ENCODE data around the gene RELL2. TPM values are rescaled to one million over a fixed set of nuclear protein-coding genes. Genes with fewer than 3 reads are reported as not detected.

The RELL2 gene
- total and polyA plus RNA-seq, 2 experiments from 2014 or later: 2.1 to 2.8 TPM

- peaks cover 11% of the 10 kb centered on the region for H3K4me1 ChIP-seq (ENCODE audit: insufficient read depth)
- TF ChIP-seq EZH2phosphoT487 (IDR thresholded peaks at IDR 0.05; ENCODE audit: insufficient read depth, low read depth): no peak
- no peak for TF ChIP-seq EZH2 (IDR thresholded peaks at IDR 0.05; ENCODE audit: insufficient read depth, poor library complexity, severe bottlenecking)
- peak overlapping the region; percentile 85 for H2AFZ ChIP-seq
- peak overlapping the region; percentile 83 for H3K9ac ChIP-seq
- peak overlapping the region; percentile 79 for H3K4me3 ChIP-seq
- no peaks in the 10 kb centered on the region for H4K20me1 ChIP-seq (ENCODE audit: insufficient read depth)
- H3K9me2 ChIP-seq (ENCODE audit: insufficient read depth): no peaks in the 10 kb centered on the region
- H3K27ac ChIP-seq: peak overlapping the region; percentile 71
- WGBS, 2 experiments (ENCODE audit: low coverage in 1 of 2, low lambda C conversion rate in 2 of 2, missing lambda C conversion rate in 2 of 2): 1% methylated on average over 9 of the region's 9 CpGs
- peak; percentile 56 for DNase-seq
- peak overlapping the region; percentile 98 for H3K4me2 ChIP-seq (ENCODE audit: unreplicated experiment)
- no peaks in the 10 kb centered on the region for H3K27me3 ChIP-seq (replicated peaks; ENCODE audit: insufficient read depth)
- H3F3A ChIP-seq (ENCODE audit: insufficient read depth): peaks cover 41% of the 10 kb centered on the region
- no peaks in the 10 kb centered on the region for H3K9me3 ChIP-seq (ENCODE audit: low read depth)
- in situ Hi-C loops (cut with MboI): no loop called here
- H3K79me2 ChIP-seq (ENCODE audit: insufficient read depth): peaks cover 58% of the 10 kb centered on the region
- peaks cover 11% of the 10 kb centered on the region for H3K36me3 ChIP-seq (ENCODE audit: low read depth)
These were observed 19.1 kb upstream of the RELL2 start for GRCh38 chr5:141617682-141618029.

GRCh38 chr5:141618030-141618803 lies 18.6 kb upstream of the RELL2 start:
- Histone ChIP-seq H3K9me3 (ENCODE audit: low read depth) (no peaks in the 10 kb centered on the region), H4K20me1 (ENCODE audit: insufficient read depth) (no peaks in the 10 kb centered on the region), H3K27me3 (replicated peaks; ENCODE audit: insufficient read depth) (no peaks in the 10 kb centered on the region)

GRCh38 chr5:141618804-141619554 lies 17.8 kb upstream of the RELL2 start, which contains the start of gene DIAPH1:
Gene DIAPH1, minus strand, starts transcription at chr5:141619000. Its CDS starts 86 bp downstream, at chr5:141618914.
- H3K9me2 ChIP-seq (ENCODE audit: insufficient read depth): no peaks in the 10 kb centered on the region

More at GRCh38 chr5:141618030-141618803, 18.6 kb upstream of the RELL2 start:
- in situ Hi-C loops (cut with MboI): no loop called here
- Histone ChIP-seq H3K4me1 (ENCODE audit: insufficient read depth) (peaks cover 11% of the 10 kb centered on the region), H3K9me2 (ENCODE audit: insufficient read depth) (no peaks in the 10 kb centered on the region), H3K9ac (peak overlapping the region; percentile 83), H3K27ac (peak overlapping the region; percentile 71), H2AFZ (peak overlapping the region; percentile 85), H3K4me2 (ENCODE audit: unreplicated experiment) (peak overlapping the region; percentile 98), H3K36me3 (ENCODE audit: low read depth) (peaks cover 16% of the 10 kb centered on the region), H3F3A (ENCODE audit: insufficient read depth) (peaks cover 41% of the 10 kb centered on the region), H3K4me3 (peak overlapping the region; percentile 79), H3K79me2 (ENCODE audit: insufficient read depth) (peaks cover 52% of the 10 kb centered on the region)
- peak; percentile 65 for DNase-seq
- TF ChIP-seq EZH2phosphoT487 (IDR thresholded peaks at IDR 0.05; ENCODE audit: insufficient read depth, low read depth) (no peak), EZH2 (IDR thresholded peaks at IDR 0.05; ENCODE audit: insufficient read depth, poor library complexity, severe bottlenecking) (no peak)
- WGBS, 2 experiments (ENCODE audit: low coverage in 1 of 2, low lambda C conversion rate in 2 of 2, missing lambda C conversion rate in 2 of 2): 2% methylated on average over 29 to 36 of the region's 36 CpGs

GRCh38 chr5:141623186-141623585 lies 13.6 kb upstream of the RELL2 start:
- H3K9me2 ChIP-seq (ENCODE audit: insufficient read depth): no peaks in the 10 kb centered on the region
- H3K4me3 ChIP-seq: no peak overlapping the region
- in situ Hi-C loops (cut with MboI): no loop called here
- 0 out of 2 replicates have a peak, but pooled peaks cover 4% of the 10 kb centered on the region for H3K79me2 ChIP-seq (ENCODE audit: insufficient read depth)
- no peak overlapping the region for H3K27ac ChIP-seq
- no peaks in the 10 kb centered on the region for H3K4me1 ChIP-seq (ENCODE audit: insufficient read depth)
- no peak overlapping the region for H2AFZ ChIP-seq
- H3K9me3 ChIP-seq (ENCODE audit: low read depth): no peaks in the 10 kb centered on the region
- no peaks in the 10 kb centered on the region for H4K20me1 ChIP-seq (ENCODE audit: insufficient read depth)
- H3K27me3 ChIP-seq (replicated peaks; ENCODE audit: insufficient read depth): no peaks in the 10 kb centered on the region
- no peak for TF ChIP-seq EZH2phosphoT487 (IDR thresholded peaks at IDR 0.05; ENCODE audit: insufficient read depth, low read depth)
- no peak for TF ChIP-seq EZH2 (IDR thresholded peaks at IDR 0.05; ENCODE audit: insufficient read depth, poor library complexity, severe bottlenecking)
- no peak overlapping the region for H3K9ac ChIP-seq
- peaks cover 26% of the 10 kb centered on the region for H3F3A ChIP-seq (ENCODE audit: insufficient read depth)
- H3K4me2 ChIP-seq (ENCODE audit: unreplicated experiment): no peak overlapping the region
- peaks cover 53% of the 10 kb centered on the region for H3K36me3 ChIP-seq (ENCODE audit: low read depth)
- DNase-seq: no peak

More at GRCh38 chr5:141618804-141619554, 17.8 kb upstream of the RELL2 start, which contains the start of gene DIAPH1:
- TF ChIP-seq EZH2 (IDR thresholded peaks at IDR 0.05; ENCODE audit: insufficient read depth, poor library complexity, severe bottlenecking) (no peak), EZH2phosphoT487 (IDR thresholded peaks at IDR 0.05; ENCODE audit: insufficient read depth, low read depth) (no peak)
- DNase-seq: peak; percentile 98
- Histone ChIP-seq H3K27ac (peak within 1 kb of the TSS; percentile 71), H3K9me3 (ENCODE audit: low read depth) (no peaks in the 10 kb centered on the region), H3K9ac (peak within 1 kb of the TSS; percentile 83), H3K36me3 (ENCODE audit: low read depth) (peaks cover 24% of the 10 kb centered on the region), H3K4me2 (ENCODE audit: unreplicated experiment) (peak within 1 kb of the TSS; percentile 98), H3K27me3 (replicated peaks; ENCODE audit: insufficient read depth) (no peaks in the 10 kb centered on the region), H3F3A (ENCODE audit: insufficient read depth) (peaks cover 41% of the 10 kb centered on the region), H3K4me1 (ENCODE audit: insufficient read depth) (peaks cover 11% of the 10 kb centered on the region), H4K20me1 (ENCODE audit: insufficient read depth) (no peaks in the 10 kb centered on the region), H3K4me3 (peak within 1 kb of the TSS; percentile 79), H2AFZ (peak within 1 kb of the TSS; percentile 85), H3K79me2 (ENCODE audit: insufficient read depth) (peaks cover 44% of the 10 kb centered on the region)
- in situ Hi-C loops (cut with MboI): no loop called here
- 3 to 4% methylated on average over 38 to 47 of the region's 70 CpGs for WGBS, 2 experiments (ENCODE audit: low coverage in 1 of 2, low lambda C conversion rate in 2 of 2, missing lambda C conversion rate in 2 of 2)

Data from GM23248 (cell line).